Liver (tissue), 3 donors: ENCODE measurements around the gene CAPN7.

Experiments
- CTCF ChIP-seq: fragments of 150-350 bp; IDR thresholded peaks from 2 replicates; pipeline ENCODE4 v1.5.1; 2017; ENCODE audit warnings: improper control_type of control experiment, low read depth, low read length; ENCODE audit not compliant: missing input control
- EGR1 ChIP-seq, 2 donors: IDR thresholded peaks; 2 replicates each; pipeline ENCODE4 v1.6.1; 2016 to 2018; ENCODE audit warnings: antibody characterized with exemption in 2 of 2, low read depth in 2 of 2
- FOXA1 ChIP-seq: IDR thresholded peaks from 2 replicates; pipeline ENCODE4 v1.6.1; 2016; ENCODE audit warnings: antibody characterized with exemption
- FOXA2 ChIP-seq: IDR thresholded peaks from 2 replicates; pipeline ENCODE4 v1.6.1; 2016; ENCODE audit warnings: antibody characterized with exemption
- GABPA ChIP-seq, 2 donors: IDR thresholded peaks in 1 of 2; conservative IDR thresholded peaks in 1 of 2; 2 replicates each; pipeline ENCODE4 v1.6.1; 2016; ENCODE audit warnings: antibody characterized with exemption in 2 of 2, mild to moderate bottlenecking in 1 of 2, moderate library complexity in 1 of 2
- RAD21 ChIP-seq, 2 donors: IDR thresholded peaks; 2 replicates each; pipeline ENCODE4 v1.6.1; 2016; ENCODE audit warnings: antibody characterized with exemption in 2 of 2, mild to moderate bottlenecking in 2 of 2
- REST ChIP-seq: IDR thresholded peaks from 2 replicates; pipeline ENCODE4 v1.6.1; 2016; ENCODE audit warnings: antibody characterized with exemption, mild to moderate bottlenecking
- RXRA ChIP-seq, 2 donors: IDR thresholded peaks; 2 replicates each; pipeline ENCODE4 v1.6.1; 2017 to 2018; ENCODE audit warnings: antibody characterized with exemption in 2 of 2, mild to moderate bottlenecking in 1 of 2
- SP1 ChIP-seq: IDR thresholded peaks from 2 replicates; pipeline ENCODE4 v1.6.1; 2018; ENCODE audit warnings: antibody characterized with exemption, mild to moderate bottlenecking
- TAF1 ChIP-seq: conservative IDR thresholded peaks from 2 replicates; pipeline ENCODE4 v1.6.1; 2016; ENCODE audit warnings: antibody characterized with exemption, mild to moderate bottlenecking
- YY1 ChIP-seq: IDR thresholded peaks from 2 replicates; pipeline ENCODE4 v1.6.1; 2016; ENCODE audit warnings: antibody characterized with exemption, mild to moderate bottlenecking
- ZBTB33 ChIP-seq: IDR thresholded peaks from 2 replicates; pipeline ENCODE4 v1.6.1; 2016; ENCODE audit warnings: antibody characterized with exemption
- donor health status: healthy.
- donor health status: healthy.

DNA sequence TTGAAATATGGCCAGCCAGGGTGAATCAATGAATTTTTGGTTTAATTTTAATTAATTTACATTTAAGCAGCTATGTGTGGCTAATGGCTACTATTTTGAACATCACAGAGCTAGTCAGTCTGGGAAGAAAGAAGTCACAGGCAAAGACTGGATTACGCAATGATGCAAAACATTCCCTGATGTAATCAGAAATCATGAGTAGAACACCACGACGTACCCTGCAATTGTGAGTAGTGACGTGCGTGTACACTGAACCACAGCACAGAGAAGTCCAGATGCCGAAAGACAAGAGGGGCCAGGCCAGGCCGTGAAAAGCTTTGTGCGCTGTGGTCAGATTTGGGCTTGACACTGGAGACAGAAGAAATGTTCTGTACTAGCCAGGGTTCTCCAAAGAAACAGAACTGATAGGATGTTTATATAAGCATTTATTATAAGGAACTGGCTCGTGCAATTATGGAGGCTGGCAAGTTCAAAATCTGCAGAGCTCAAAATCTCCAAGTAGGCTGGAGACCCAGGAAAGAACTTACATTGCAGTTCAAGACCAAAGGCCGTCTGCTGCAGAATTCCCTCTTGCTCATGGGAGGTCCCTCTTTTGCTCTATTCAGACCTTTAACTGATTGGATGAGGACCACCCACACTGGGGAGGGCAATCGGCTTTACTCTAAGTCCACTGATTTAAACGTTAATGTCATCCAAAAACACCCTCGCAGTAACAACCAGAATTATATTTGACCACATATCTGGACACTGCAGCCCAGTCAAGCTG is 81.7 kb downstream of the CAPN7 start:
- TF ChIP-seq RAD21 (IDR thresholded peaks at IDR 0.05) (peak; percentile 26 to 59), FOXA2 (peak; percentile 14), CTCF (no peak), SP1 (peak; percentile 53), EGR1 (IDR thresholded peaks at IDR 0.05; ENCODE audit: low read depth in 2 of 2) (no peak), TAF1 (no peak), FOXA1 (no peak), GABPA (IDR thresholded peaks at IDR 0.05 in 1 of 2, conservative IDR thresholded peaks at IDR 0.05 in 1 of 2) (no peak), REST (no peak), ZBTB33 (no peak), YY1 (peak; percentile 29), RXRA (IDR thresholded peaks at IDR 0.05) (peak; percentile 35 to 62)
